ENCODE measurements around the gene LOXHD1. TPM values are rescaled to one million over a fixed set of nuclear protein-coding genes. Genes with fewer than 3 reads are reported as not detected.

Gene LOXHD1
- total and polyA plus RNA-seq, 2 of the 4 experiments (the other 2 are of a cell fraction) = not detected

DNA sequence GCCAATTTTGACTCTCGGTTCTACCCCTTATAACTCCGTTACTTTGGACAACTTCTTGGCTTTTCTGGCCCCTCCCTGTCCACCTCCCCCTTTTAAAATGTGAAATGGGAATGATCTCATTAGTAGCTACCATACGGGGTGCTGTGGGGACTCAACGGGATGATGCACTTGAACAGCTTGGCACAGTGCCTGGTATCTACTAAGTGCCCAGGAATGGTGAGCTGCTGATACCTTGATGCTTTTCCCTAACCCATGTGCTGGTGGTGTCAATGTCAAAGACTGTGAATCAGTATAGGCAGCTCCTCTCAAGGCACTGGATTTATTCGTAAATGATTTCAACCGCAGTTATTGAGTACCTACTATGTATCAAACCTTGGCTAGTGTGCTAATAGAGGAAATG lies 204.2 kb downstream of the LOXHD1 start:
- no peak overlapping the region for H3K4ac ChIP-seq (ENCODE audit: low read depth, low read length)
- WGBS, 2 experiments (ENCODE audit: extremely low coverage in 2 of 2, insufficient read length in 1 of 2) = no CpG with 5 or more reads among the region's 6 CpGs
- H3K9ac ChIP-seq (ENCODE audit: low read depth, low read length) = no peak overlapping the region
- TF ChIP-seq SMC3 (IDR thresholded peaks at IDR 0.05; ENCODE audit: low read depth, low read length) (no peak), BHLHE40 (IDR thresholded peaks at IDR 0.05; ENCODE audit: low read depth, low read length) (no peak), CEBPB (IDR thresholded peaks at IDR 0.05; ENCODE audit: low read depth, low read length) (no peak), MAFK (IDR thresholded peaks at IDR 0.05; ENCODE audit: low read depth, low read length) (no peak), RAD21 (IDR thresholded peaks at IDR 0.05; ENCODE audit: low read length) (no peak), NFE2L2 (IDR thresholded peaks at IDR 0.05; ENCODE audit: low read depth, low read length) (no peak)
- TF ChIP-seq, protein P1, sequence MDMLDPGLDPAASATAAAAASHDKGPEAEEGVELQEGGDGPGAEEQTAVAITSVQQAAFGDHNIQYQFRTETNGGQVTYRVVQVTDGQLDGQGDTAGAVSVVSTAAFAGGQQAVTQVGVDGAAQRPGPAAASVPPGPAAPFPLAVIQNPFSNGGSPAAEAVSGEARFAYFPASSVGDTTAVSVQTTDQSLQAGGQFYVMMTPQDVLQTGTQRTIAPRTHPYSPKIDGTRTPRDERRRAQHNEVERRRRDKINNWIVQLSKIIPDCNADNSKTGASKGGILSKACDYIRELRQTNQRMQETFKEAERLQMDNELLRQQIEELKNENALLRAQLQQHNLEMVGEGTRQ (IDR thresholded peaks at IDR 0.05; ENCODE audit: low read depth, low read length) = no peak
- no peak overlapping the region for H2BK20ac ChIP-seq (ENCODE audit: low read depth, low read length)
- no peak overlapping the region for H2AK9ac ChIP-seq (replicated peaks; ENCODE audit: low read depth, low read length, poor library complexity)
- no peak overlapping the region for H4K8ac ChIP-seq (ENCODE audit: low read depth in 2 of 2, low read length in 2 of 2)
- no peaks in the 10 kb centered on the region for H4K20me1 ChIP-seq (ENCODE audit: insufficient read depth, low read length)
- H3K4me3 ChIP-seq (ENCODE audit: insufficient read depth, low read depth, low read length) = no peak overlapping the region
- no peaks in the 10 kb centered on the region for H3K4me1 ChIP-seq (ENCODE audit: control insufficient read depth, insufficient read depth, low read length)
- no peaks in the 10 kb centered on the region for H3K9me3 ChIP-seq (ENCODE audit: control insufficient read depth, insufficient read depth, low read length)
- ChIA-PET POLR2A (ENCODE audit: unreplicated experiment) (no interaction called here), CTCF (no interaction called here)
- no peak overlapping the region for H2BK5ac ChIP-seq (ENCODE audit: low read depth, low read length, poor library complexity, severe bottlenecking)
- H3K79me1 ChIP-seq (ENCODE audit: low read depth in 1 of 2, low read length in 2 of 2) = no peaks in the 10 kb centered on the region
- no peaks in the 10 kb centered on the region for H3K27me3 ChIP-seq (ENCODE audit: control insufficient read depth, insufficient read depth, low read length)
- H3K56ac ChIP-seq (ENCODE audit: extremely low read depth, insufficient read depth, low read length) = no peak overlapping the region
- no TSS peak for BruUV-seq (replicated peaks)
- no peak overlapping the region for H3K27ac ChIP-seq (ENCODE audit: insufficient read depth, low read length)
- H3K9me1 ChIP-seq (ENCODE audit: insufficient read depth, low read length) = no peaks in the 10 kb centered on the region
- DNase-seq (peak; percentile 22), ATAC-seq (ENCODE audit: low read depth) (no peak)
- H2BK120ac ChIP-seq (ENCODE audit: low read depth, low read length) = no peak overlapping the region
- dilution Hi-C loops (cut with HindIII; ENCODE audit: low sequenced_read_pairs, unreplicated experiment) (no loop called here), intact Hi-C loops (cut with micrococcal nuclease) (no loop called here), in situ Hi-C loops (cut with MboI; ENCODE audit: low sequenced_read_pairs) (no loop called here)
- no peak overlapping the region for H3K23ac ChIP-seq (ENCODE audit: low read depth, low read length)
- no peak overlapping the region for H4K5ac ChIP-seq (ENCODE audit: low read depth, low read length)
- no peak overlapping the region for H2AK5ac ChIP-seq (ENCODE audit: low read depth, low read length)
- no peak overlapping the region for H4K91ac ChIP-seq (ENCODE audit: insufficient read depth, low read depth, low read length)
- H3K36me3 ChIP-seq (ENCODE audit: control insufficient read depth, insufficient read depth, low read length) = no peaks in the 10 kb centered on the region
- H2BK15ac ChIP-seq (ENCODE audit: low read depth, low read length) = no peak overlapping the region
- H3K4me2 ChIP-seq (ENCODE audit: low read depth, low read length) = no peak overlapping the region
- H3K14ac ChIP-seq (replicated peaks; ENCODE audit: low read depth, low read length) = no peak overlapping the region
- no peak overlapping the region for H3K18ac ChIP-seq (ENCODE audit: low read depth, low read length)
- H2AFZ ChIP-seq (replicated peaks; ENCODE audit: low read length, poor library complexity) = no peak overlapping the region
